Naive thymus-derived CD8-positive, alpha-beta T cell (primary cell): ENCODE results near the gene CRTC1. TPM values are rescaled to one million over a fixed set of nuclear protein-coding genes. Genes with fewer than 3 reads are reported as not detected.

ENCODE experiments used
- ATAC-seq, 2 donors: fragments of 150-1000 bp; cut with Tn5 transposase in 1 of 2; sonication (Bioruptor Pico), chemical (Tn5 transposase) in 1 of 2; 1 replicate in 1 of 2; 2 replicates in 1 of 2; pipeline ENCODE4 v1.10.0; 2021; ENCODE audit warnings: mild to moderate bottlenecking in 2 of 2, moderate library complexity in 2 of 2
- POLR2A ChIA-PET: fragments of 350-600 bp; sonication (Branson Sonifier 250); formaldehyde crosslinking; loops from one replicate; lab custom pipeline; 2021; ENCODE audit warnings: antibody characterized with exemption; lab: Charles Lee
- DNase-seq, 10 donors: peaks; one replicate each; pipeline versions ENCODE4 v3.0.0 to v3.0.0-alpha.2; 2020 to 2022
- H3K27ac Mint-ChIP-seq, 10 donors: one replicate each; pipeline ENCODE4 v1.8.0; 2020 to 2022; ENCODE audit warnings: mild to moderate bottlenecking in 10 of 10, mixed read lengths in 10 of 10, moderate library complexity in 4 of 10, inconsistent platforms in 1 of 10
- H3K27me3 Mint-ChIP-seq, 5 donors: one replicate each; pipeline ENCODE4 v1.8.0; 2021 to 2022; ENCODE audit warnings: mixed read lengths in 5 of 5
- H3K36me3 Mint-ChIP-seq, 3 donors: one replicate each; pipeline ENCODE4 v1.8.0; 2020 to 2022; ENCODE audit warnings: mixed read lengths in 3 of 3, mild to moderate bottlenecking in 2 of 3, inconsistent platforms in 1 of 3
- H3K4me1 Mint-ChIP-seq, 4 donors: one replicate each; pipeline ENCODE4 v1.8.0; 2021 to 2022; ENCODE audit warnings: mixed read lengths in 4 of 4
- H3K4me3 Mint-ChIP-seq, 10 donors: one replicate each; pipeline ENCODE4 v1.8.0; 2020 to 2022; ENCODE audit warnings: mild to moderate bottlenecking in 10 of 10, mixed read lengths in 10 of 10, moderate library complexity in 6 of 10, inconsistent platforms in 1 of 10
- H3K9me3 Mint-ChIP-seq, 9 donors: one replicate each; pipeline ENCODE4 v1.8.0; 2020 to 2022; ENCODE audit warnings: mixed read lengths in 9 of 9, mild to moderate bottlenecking in 3 of 9, inconsistent platforms in 1 of 9, moderate library complexity in 1 of 9
- polyA plus RNA-seq, 3 donors: library from polyadenylated mRNA; unstranded; fragments of 300-500 nt; fragmentation: Illumina TruSeq; gene quantifications; one replicate each; pipeline ENCODE4 v1.2.3, GENCODE V29; 2021
- total RNA-seq, 8 experiments: library from RNA in 2 of 8; stranded (reverse) in 2 of 8; gene quantifications; one replicate each; pipeline ENCODE4 v1.2.3 and lab custom pipeline; 2021 to 2026

Gene CRTC1
- total and polyA plus RNA-seq, 5 experiments from 2014 or later: 1.2 to 25.7 (median 2.0) TPM

DNA sequence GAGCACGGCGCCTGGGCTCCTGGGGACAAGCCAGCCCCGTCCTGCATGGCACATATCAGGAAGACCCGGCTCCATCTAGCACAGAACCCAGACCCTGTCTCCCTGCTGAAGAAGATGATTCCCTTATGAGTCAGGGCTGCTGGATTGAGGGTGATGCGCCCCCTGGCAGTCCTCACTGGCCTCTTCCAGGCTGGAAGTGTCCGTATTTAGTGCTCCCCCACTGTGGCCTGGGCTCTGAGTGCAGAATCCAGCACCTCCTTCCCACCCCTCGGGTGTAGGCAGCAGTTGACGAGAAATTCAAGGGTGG, 92.8 kb downstream of the CRTC1 start:
- no peaks in the 10 kb centered on the region for H3K27me3 Mint-ChIP-seq
- no peak overlapping the region for H3K4me3 Mint-ChIP-seq
- no peaks in the 10 kb centered on the region for H3K36me3 Mint-ChIP-seq
- no peak overlapping the region for H3K27ac Mint-ChIP-seq
- no peak for DNase-seq
- peaks cover 0 to 5% (median 0%) of the 10 kb centered on the region in 4 donors for H3K4me1 Mint-ChIP-seq
- no peak for ATAC-seq
- no peaks in the 10 kb centered on the region for H3K9me3 Mint-ChIP-seq
- POLR2A ChIA-PET: no interaction called here

GRCh38 chr19:18776736-18777135, 93.3 kb downstream of the CRTC1 start:
- Mint-ChIP-seq H3K27me3 (no peaks in the 10 kb centered on the region), H3K4me3 (no peak overlapping the region), H3K27ac (no peak overlapping the region), H3K9me3 (no peaks in the 10 kb centered on the region), H3K36me3 (no peaks in the 10 kb centered on the region), H3K4me1 (peaks cover 0 to 5% (median 0%) of the 10 kb centered on the region in 4 donors)
- no peak for DNase-seq
- POLR2A ChIA-PET: no interaction called here
- ATAC-seq: no peak

DNA sequence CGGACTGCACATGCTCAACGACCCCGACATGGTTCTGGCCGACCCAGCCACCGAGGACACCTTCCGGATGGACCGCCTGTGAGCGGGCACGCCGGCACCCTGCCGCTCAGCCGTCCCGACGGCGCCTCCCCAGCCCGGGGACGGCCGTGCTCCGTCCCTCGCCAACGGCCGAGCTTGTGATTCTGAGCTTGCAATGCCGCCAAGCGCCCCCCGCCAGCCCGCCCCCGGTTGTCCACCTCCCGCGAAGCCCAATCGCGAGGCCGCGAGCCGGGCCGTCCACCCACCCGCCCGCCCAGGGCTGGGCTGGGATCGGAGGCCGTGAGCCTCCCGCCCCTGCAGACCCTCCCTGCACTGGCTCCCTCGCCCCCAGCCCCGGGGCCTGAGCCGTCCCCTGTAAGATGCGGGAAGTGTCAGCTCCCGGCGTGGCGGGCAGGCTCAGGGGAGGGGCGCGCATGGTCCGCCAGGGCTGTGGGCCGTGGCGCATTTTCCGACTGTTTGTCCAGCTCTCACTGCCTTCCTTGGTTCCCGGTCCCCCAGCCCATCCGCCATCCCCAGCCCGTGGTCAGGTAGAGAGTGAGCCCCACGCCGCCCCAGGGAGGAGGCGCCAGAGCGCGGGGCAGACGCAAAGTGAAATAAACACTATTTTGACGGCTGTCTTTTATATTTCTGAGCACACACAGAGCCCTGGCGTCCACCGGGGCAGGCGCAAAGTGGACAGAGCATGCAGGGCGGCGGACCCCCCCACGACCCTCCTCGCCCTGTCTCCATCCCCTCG, 94.0 kb downstream of the CRTC1 start:
- H3K4me1 Mint-ChIP-seq: peaks cover 0 to 3% (median 0%) of the 10 kb centered on the region in 4 donors
- H3K9me3 Mint-ChIP-seq: no peaks in the 10 kb centered on the region
- peak overlapping the region in 1 of 10 donors; percentile 43 for H3K4me3 Mint-ChIP-seq
- no peaks in the 10 kb centered on the region for H3K36me3 Mint-ChIP-seq
- no peaks in the 10 kb centered on the region for H3K27me3 Mint-ChIP-seq
- no peak for DNase-seq
- H3K27ac Mint-ChIP-seq: peak overlapping the region in 1 of 10 donors; percentile 22
- POLR2A ChIA-PET: no interaction called here
- ATAC-seq: no peak

DNA sequence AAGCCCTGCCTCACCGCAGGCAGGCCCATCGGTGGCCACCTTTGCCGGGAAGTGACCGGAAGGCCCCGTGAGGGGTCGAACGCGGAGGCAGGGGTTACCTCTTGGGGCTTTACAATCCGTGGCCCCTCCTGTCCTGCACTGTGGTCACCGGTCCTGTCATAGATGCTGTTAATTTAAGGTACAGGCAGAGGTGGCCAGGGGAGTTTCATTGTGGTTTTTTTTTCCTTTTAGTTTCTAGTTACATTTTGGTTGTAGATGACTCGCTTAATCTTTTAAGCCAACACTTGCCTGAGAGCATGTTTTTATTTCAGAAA, 94.6 kb downstream of the CRTC1 start:
- H3K27me3 Mint-ChIP-seq: no peaks in the 10 kb centered on the region
- ATAC-seq: no peak
- peak overlapping the region in 1 of 10 donors; percentile 22 for H3K27ac Mint-ChIP-seq
- H3K36me3 Mint-ChIP-seq: peaks cover 0 to 2% (median 0%) of the 10 kb centered on the region in 3 donors
- H3K4me1 Mint-ChIP-seq: peaks cover 0 to 3% (median under 1%) of the 10 kb centered on the region in 4 donors
- H3K9me3 Mint-ChIP-seq: no peaks in the 10 kb centered on the region
- peak overlapping the region in 1 of 10 donors; percentile 11 for H3K4me3 Mint-ChIP-seq
- DNase-seq: no peak
- POLR2A ChIA-PET: no interaction called here

GRCh38 chr19:18778826-18779495, 95.5 kb downstream of the CRTC1 start:
- H3K4me1 Mint-ChIP-seq: peaks cover 0 to 3% (median under 1%) of the 10 kb centered on the region in 4 donors
- no peak overlapping the region for H3K4me3 Mint-ChIP-seq
- H3K27me3 Mint-ChIP-seq: no peaks in the 10 kb centered on the region
- H3K36me3 Mint-ChIP-seq: peaks cover 0 to 2% (median 0%) of the 10 kb centered on the region in 3 donors
- DNase-seq (no peak), ATAC-seq (no peak)
- POLR2A ChIA-PET: interaction anchor here (0.5 kb wide), 1 partner anchor 73 kb away, joined by 5 read pairs; no protein-coding TSS in a partner anchor
- no peaks in the 10 kb centered on the region for H3K9me3 Mint-ChIP-seq
- H3K27ac Mint-ChIP-seq: no peak overlapping the region

- POLR2A ChIA-PET: no interaction called here
- Mint-ChIP-seq H3K4me1 (peaks cover 4 to 8% (median 7%) of the 10 kb centered on the region in 4 donors), H3K9me3 (no peaks in the 10 kb centered on the region), H3K36me3 (peaks cover 0 to 2% (median 0%) of the 10 kb centered on the region in 3 donors), H3K27me3 (peaks cover 0 to 4% (median 0%) of the 10 kb centered on the region in 5 donors), H3K4me3 (no peak overlapping the region), H3K27ac (no peak overlapping the region)
- DNase-seq (no peak), ATAC-seq (no peak)
Measured at GRCh38 chr19:18780081-18780480, 96.6 kb downstream of the CRTC1 start.

- no peak overlapping the region for H3K4me3 Mint-ChIP-seq
- peaks cover 8 to 13% (median 11%) of the 10 kb centered on the region in 4 donors for H3K4me1 Mint-ChIP-seq
- POLR2A ChIA-PET: no interaction called here
- DNase-seq (no peak), ATAC-seq (no peak)
- peaks cover 0 to 2% (median 0%) of the 10 kb centered on the region in 3 donors for H3K36me3 Mint-ChIP-seq
- no peak overlapping the region for H3K27ac Mint-ChIP-seq
- no peaks in the 10 kb centered on the region for H3K9me3 Mint-ChIP-seq
- H3K27me3 Mint-ChIP-seq: peaks cover 0 to 7% (median 4%) of the 10 kb centered on the region in 5 donors
Measured at GRCh38 chr19:18780631-18781030, 97.2 kb downstream of the CRTC1 start.

DNA sequence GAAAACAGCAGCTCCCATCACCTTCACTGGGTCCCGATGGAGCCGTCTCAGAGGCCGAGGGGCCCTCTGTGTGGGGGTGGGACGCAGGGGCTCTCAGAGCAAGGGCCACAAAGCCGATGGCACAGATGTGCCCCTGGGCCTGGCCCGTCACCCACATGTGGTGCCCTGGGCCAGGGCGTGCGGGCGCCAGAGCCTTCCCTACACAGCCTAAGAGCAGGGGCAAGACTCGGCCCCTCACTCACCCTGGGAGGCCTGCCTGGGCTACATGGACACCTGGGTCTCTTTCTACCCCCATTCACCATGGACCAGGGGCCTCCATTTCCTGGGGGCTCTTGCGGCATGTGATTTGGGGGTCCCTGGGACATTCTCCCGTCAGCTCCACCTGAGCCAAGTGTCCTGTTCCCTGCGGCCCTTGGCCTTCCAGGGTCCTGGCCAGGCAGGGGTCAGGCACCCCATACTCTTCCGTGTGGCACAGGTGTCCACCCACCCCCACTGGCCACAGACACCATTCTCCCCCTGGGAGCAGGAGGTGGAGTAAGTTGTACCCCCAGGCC, 97.6 kb downstream of the CRTC1 start:
- Mint-ChIP-seq H3K27ac (no peak overlapping the region), H3K9me3 (no peaks in the 10 kb centered on the region), H3K4me1 (peaks cover 11 to 18% (median 14%) of the 10 kb centered on the region in 4 donors), H3K4me3 (no peak overlapping the region), H3K27me3 (peaks cover 2 to 11% (median 8%) of the 10 kb centered on the region in 5 donors), H3K36me3 (peaks cover 0 to 2% (median 0%) of the 10 kb centered on the region in 3 donors)
- no peak for DNase-seq
- ATAC-seq: no peak
- POLR2A ChIA-PET: no interaction called here

DNA sequence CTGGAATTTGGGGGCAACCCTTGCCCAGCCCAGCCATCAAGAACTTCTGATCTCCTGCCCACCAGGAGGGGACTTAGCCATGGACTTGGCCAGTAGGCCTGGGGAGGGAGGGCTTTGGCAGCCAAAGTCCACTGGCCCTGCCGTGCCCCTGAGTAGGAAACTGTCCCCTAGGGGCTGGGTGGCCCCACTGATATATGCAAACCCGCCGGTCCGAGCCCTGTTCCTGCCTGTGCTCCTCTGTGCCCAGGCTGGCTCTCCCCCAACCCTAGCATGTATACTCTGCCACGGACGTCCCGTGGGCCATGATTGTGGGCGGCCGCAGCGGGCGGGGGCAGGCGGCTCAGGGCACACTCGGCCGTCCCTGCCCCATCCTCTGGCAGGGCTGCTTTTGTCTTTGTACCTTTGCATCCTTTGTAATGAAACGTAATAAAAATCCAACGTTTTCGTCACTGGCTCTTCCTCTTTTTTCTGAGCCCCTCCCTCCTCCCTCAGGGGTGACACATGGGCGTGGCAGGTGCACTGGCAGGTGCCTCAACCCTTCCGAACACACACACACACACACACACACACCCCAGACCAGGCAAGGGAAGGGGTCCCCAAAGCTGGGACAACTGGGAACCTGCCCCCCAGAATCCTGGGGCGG, 98.5 kb downstream of the CRTC1 start:
- ATAC-seq: no peak
- peaks cover 6 to 18% (median 15%) of the 10 kb centered on the region in 5 donors for H3K27me3 Mint-ChIP-seq
- no peak overlapping the region for H3K4me3 Mint-ChIP-seq

GRCh38 chr19:18782559-18783225, 99.2 kb downstream of the CRTC1 start:
- H3K9me3 Mint-ChIP-seq: no peaks in the 10 kb centered on the region
- peaks cover 10 to 25% (median 21%) of the 10 kb centered on the region in 5 donors for H3K27me3 Mint-ChIP-seq
- no peak overlapping the region for H3K4me3 Mint-ChIP-seq
- no peak for ATAC-seq
- DNase-seq: no peak
- H3K36me3 Mint-ChIP-seq: peaks cover 0 to 2% (median 0%) of the 10 kb centered on the region in 3 donors
- H3K27ac Mint-ChIP-seq: peak overlapping the region in 1 of 10 donors; percentile 81
- POLR2A ChIA-PET: no interaction called here
- peaks cover 13 to 29% (median 24%) of the 10 kb centered on the region in 4 donors for H3K4me1 Mint-ChIP-seq

More for the DNA sequence above, 98.5 kb downstream of the CRTC1 start:
- Mint-ChIP-seq H3K4me1 (peaks cover 11 to 22% (median 18%) of the 10 kb centered on the region in 4 donors), H3K9me3 (no peaks in the 10 kb centered on the region), H3K27ac (peak overlapping the region in 1 of 10 donors; percentile 5), H3K36me3 (peaks cover 0 to 2% (median 0%) of the 10 kb centered on the region in 3 donors)
- DNase-seq: no peak
- POLR2A ChIA-PET: no interaction called here

DNA sequence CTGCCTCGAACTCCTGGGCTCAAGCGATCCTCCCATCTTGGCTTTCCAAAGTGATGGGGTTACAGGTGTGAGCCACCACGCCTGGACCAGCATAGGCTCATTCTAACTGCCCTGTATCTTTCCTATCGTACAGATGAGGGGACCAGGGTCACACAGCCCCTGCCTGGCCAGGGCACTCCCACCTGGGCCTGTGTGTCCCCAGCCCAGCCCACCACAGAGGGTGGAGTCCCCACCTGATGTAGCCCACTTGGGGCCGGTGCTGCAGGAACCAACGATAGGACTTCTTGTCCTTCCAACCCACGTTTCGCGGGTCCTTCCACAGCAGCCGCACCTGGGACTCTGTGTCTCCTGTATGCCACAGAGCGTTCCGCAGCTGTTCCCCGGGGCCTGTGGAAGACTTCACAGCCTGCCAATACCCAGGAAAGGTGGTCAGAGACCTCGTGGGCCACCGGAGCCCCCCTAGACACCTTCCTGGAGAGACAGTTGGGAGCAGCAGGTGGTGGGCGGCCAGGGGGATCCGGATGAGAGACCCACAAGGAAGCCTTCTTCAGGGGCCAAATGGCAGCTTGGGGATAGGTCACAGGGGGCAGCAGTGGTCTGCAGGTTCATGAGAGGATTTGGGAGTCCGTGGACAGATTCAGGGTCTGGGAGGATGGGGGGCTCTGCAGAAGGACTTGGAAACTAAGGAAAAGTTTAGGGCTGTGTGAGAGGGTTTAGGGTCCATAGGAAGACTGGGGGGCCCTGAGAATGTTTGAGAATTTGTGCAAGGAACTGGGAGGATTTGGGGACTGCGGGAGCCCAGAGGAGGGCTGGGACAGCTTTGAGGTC, 100.7 kb downstream of the CRTC1 start:
- peak overlapping the region in 2 of 10 donors; percentile 27 to 37 for H3K27ac Mint-ChIP-seq

More for the DNA sequence above, 100.7 kb downstream of the CRTC1 start:
- DNase-seq (no peak), ATAC-seq (no peak)
- no peaks in the 10 kb centered on the region for H3K9me3 Mint-ChIP-seq
- H3K36me3 Mint-ChIP-seq: peaks cover 0 to 2% (median 0%) of the 10 kb centered on the region in 3 donors
- H3K27me3 Mint-ChIP-seq: peaks cover 12 to 37% (median 26%) of the 10 kb centered on the region in 5 donors
- POLR2A ChIA-PET: no interaction called here
- H3K4me3 Mint-ChIP-seq: peak overlapping the region in 3 of 10 donors; percentile 8 to 83 (median 15)
- peaks cover 11 to 40% (median 35%) of the 10 kb centered on the region in 4 donors for H3K4me1 Mint-ChIP-seq
